Measurements from ENCODE around the gene SPATS2.

SPATS2 gene

DNA sequence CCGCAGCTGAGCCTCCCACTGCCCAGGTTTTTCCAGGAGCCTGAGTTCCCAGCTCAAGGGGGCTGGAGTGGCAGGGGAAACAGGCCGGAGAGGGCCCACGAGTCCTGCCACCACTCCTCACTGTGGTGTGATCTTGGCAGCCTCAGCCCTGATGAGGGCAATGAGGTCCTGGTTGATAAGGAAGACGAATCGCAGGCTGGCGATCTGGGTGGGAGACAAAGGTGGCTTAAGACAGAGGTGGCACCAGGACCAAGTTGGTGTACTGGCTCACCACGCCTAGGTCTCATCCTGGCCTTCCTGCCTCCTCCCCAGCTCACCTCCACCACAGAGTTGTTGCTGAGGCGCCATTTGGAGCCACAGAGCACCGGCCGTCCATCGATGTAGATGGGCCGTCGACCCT is 191.3 kb downstream of the SPATS2 start:
- Histone ChIP-seq H3K4me2 (ENCODE audit: low read length) (no peak overlapping the region), H3K9me3 (ENCODE audit: low read length) (no peaks in the 10 kb centered on the region), H4K20me1 (ENCODE audit: insufficient read depth, low read length) (no peaks in the 10 kb centered on the region), H3K4me1 (ENCODE audit: insufficient read depth, low read length, severe bottlenecking) (no peaks in the 10 kb centered on the region), H3F3A (ENCODE audit: insufficient read depth, low read length) (no peaks in the 10 kb centered on the region), H3K27me3 (ENCODE audit: insufficient read depth, low read length) (no peaks in the 10 kb centered on the region), H3K79me2 (ENCODE audit: insufficient read depth, low read length) (no peaks in the 10 kb centered on the region), H3K4me3 (ENCODE audit: low read depth, low read length, poor library complexity, severe bottlenecking) (no peak overlapping the region), H3K9ac (ENCODE audit: low read length) (no peak overlapping the region), H3K36me3 (ENCODE audit: insufficient read depth, low read length) (peaks cover 74% of the 10 kb centered on the region), H2AFZ (ENCODE audit: low read length) (no peak overlapping the region), H3K27ac (ENCODE audit: low read depth, low read length, poor library complexity, severe bottlenecking) (no peak overlapping the region), H3K9me2 (ENCODE audit: low read depth, low read length) (no peaks in the 10 kb centered on the region)
- TF ChIP-seq, protein P1, sequence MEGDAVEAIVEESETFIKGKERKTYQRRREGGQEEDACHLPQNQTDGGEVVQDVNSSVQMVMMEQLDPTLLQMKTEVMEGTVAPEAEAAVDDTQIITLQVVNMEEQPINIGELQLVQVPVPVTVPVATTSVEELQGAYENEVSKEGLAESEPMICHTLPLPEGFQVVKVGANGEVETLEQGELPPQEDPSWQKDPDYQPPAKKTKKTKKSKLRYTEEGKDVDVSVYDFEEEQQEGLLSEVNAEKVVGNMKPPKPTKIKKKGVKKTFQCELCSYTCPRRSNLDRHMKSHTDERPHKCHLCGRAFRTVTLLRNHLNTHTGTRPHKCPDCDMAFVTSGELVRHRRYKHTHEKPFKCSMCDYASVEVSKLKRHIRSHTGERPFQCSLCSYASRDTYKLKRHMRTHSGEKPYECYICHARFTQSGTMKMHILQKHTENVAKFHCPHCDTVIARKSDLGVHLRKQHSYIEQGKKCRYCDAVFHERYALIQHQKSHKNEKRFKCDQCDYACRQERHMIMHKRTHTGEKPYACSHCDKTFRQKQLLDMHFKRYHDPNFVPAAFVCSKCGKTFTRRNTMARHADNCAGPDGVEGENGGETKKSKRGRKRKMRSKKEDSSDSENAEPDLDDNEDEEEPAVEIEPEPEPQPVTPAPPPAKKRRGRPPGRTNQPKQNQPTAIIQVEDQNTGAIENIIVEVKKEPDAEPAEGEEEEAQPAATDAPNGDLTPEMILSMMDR (IDR thresholded peaks at IDR 0.05; ENCODE audit: low read length) = no peak
- no peak for TF ChIP-seq EZH2 (IDR thresholded peaks at IDR 0.05; ENCODE audit: borderline replicate concordance, low read length)

DNA sequence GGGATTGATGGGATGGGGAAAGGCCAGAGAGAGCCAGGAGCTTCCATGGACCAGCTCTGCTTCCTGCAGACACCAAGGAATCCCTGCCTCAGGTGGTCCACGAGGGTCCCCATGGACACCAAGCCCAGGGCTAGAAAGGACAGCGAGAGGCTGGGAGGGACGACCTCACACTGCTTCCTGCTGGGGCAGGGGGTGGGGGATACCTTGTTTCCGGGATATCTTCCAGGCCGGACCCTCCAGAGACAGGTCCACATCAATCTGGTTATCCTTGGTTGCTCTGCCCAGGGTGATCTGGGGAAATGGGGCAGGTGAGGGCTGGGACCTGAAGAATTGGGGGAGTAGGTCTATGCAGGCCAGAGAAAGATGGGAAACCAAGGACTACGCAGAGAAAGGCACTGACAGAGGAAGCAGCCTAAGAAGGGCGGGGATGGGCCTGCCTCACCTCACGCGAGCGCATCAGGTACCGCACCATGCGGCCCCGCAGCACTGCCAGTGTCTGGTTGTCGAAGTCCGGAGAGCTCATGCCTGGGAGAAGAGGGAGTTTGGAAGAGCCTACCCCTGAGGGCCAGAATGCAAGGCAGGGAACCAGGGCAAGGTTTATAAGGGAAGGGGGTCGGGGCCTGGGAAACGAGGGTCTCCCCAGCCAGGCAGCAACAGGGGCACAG is 191.9 kb downstream of the SPATS2 start:
- H3K4me1 ChIP-seq (ENCODE audit: insufficient read depth, low read length, severe bottlenecking) = no peaks in the 10 kb centered on the region
- no peak overlapping the region for H2AFZ ChIP-seq (ENCODE audit: low read length)
- no peaks in the 10 kb centered on the region for H3K27me3 ChIP-seq (ENCODE audit: insufficient read depth, low read length)
- H3K4me2 ChIP-seq (ENCODE audit: low read length) = no peak overlapping the region
- H3K27ac ChIP-seq (ENCODE audit: low read depth, low read length, poor library complexity, severe bottlenecking) = no peak overlapping the region
- no peak overlapping the region for H3K4me3 ChIP-seq (ENCODE audit: low read depth, low read length, poor library complexity, severe bottlenecking)
- no peaks in the 10 kb centered on the region for H3K9me2 ChIP-seq (ENCODE audit: low read depth, low read length)
- H3K9me3 ChIP-seq (ENCODE audit: low read length) = no peaks in the 10 kb centered on the region
- H3F3A ChIP-seq (ENCODE audit: insufficient read depth, low read length) = no peaks in the 10 kb centered on the region
- no peak overlapping the region for H3K9ac ChIP-seq (ENCODE audit: low read length)
- no peaks in the 10 kb centered on the region for H4K20me1 ChIP-seq (ENCODE audit: insufficient read depth, low read length)
- peaks cover 80% of the 10 kb centered on the region for H3K36me3 ChIP-seq (ENCODE audit: insufficient read depth, low read length)
- H3K79me2 ChIP-seq (ENCODE audit: insufficient read depth, low read length) = no peaks in the 10 kb centered on the region
- TF ChIP-seq EZH2 (IDR thresholded peaks at IDR 0.05; ENCODE audit: borderline replicate concordance, low read length) = no peak
- TF ChIP-seq, protein P1 (IDR thresholded peaks at IDR 0.05; ENCODE audit: low read length) = no peak

DNA sequence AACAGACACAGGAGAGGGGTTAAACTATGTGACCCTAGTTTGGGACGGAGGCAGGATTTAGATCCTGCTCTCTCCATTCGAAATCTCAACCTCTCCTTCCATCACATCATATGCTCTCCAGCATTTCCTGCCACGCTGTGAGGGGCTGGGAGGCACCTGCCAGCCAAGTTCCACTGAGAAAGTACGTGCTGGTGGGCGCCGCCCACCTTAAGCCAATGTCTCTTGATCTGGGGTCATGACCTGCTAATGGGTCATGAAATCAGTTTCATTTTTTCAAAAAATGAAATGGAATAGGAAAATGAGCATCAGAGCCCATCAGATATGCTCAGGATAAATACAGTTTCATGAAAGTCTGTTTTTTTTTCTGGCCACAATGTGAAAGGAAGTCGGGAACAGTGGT is 193.4 kb downstream of the SPATS2 start:
- Histone ChIP-seq H3K27ac (ENCODE audit: low read depth, low read length, poor library complexity, severe bottlenecking) (no peak overlapping the region), H3K4me3 (ENCODE audit: low read depth, low read length, poor library complexity, severe bottlenecking) (no peak overlapping the region), H3K9me2 (ENCODE audit: low read depth, low read length) (no peaks in the 10 kb centered on the region), H3K4me1 (ENCODE audit: insufficient read depth, low read length, severe bottlenecking) (no peaks in the 10 kb centered on the region), H3F3A (ENCODE audit: insufficient read depth, low read length) (no peaks in the 10 kb centered on the region), H3K27me3 (ENCODE audit: insufficient read depth, low read length) (no peaks in the 10 kb centered on the region), H3K4me2 (ENCODE audit: low read length) (no peak overlapping the region), H4K20me1 (ENCODE audit: insufficient read depth, low read length) (no peaks in the 10 kb centered on the region), H2AFZ (ENCODE audit: low read length) (no peak overlapping the region), H3K79me2 (ENCODE audit: insufficient read depth, low read length) (no peaks in the 10 kb centered on the region), H3K9me3 (ENCODE audit: low read length) (no peaks in the 10 kb centered on the region), H3K9ac (ENCODE audit: low read length) (no peak overlapping the region), H3K36me3 (ENCODE audit: insufficient read depth, low read length) (peaks cover 92% of the 10 kb centered on the region)
- TF ChIP-seq, protein P1 (IDR thresholded peaks at IDR 0.05; ENCODE audit: low read length) = no peak
- no peak for TF ChIP-seq EZH2 (IDR thresholded peaks at IDR 0.05; ENCODE audit: borderline replicate concordance, low read length)

Measured in OCI-LY1 (cell line).